ENCODE results near the gene MMAB.

GRCh38 chr12:109524466-109525278 lies 48.6 kb downstream of the MMAB start:
- no peak for TF ChIP-seq CTCF (IDR thresholded peaks at IDR 0.05)
- no peak for TF ChIP-seq POLR2A (IDR thresholded peaks at IDR 0.05)
